HG02852 (cell line): ENCODE data around the gene RCC2.

Source experiments
- ATAC-seq: cut with Tn5 transposase; IDR thresholded peaks from one replicate; pipeline ENCODE4 v1.9.1; 2021; ENCODE audit warnings: mild to moderate bottlenecking, moderate library complexity; ENCODE audit not compliant: unreplicated experiment

RCC2 gene

GRCh38 chr1:17447501-17447992, 8.1 kb upstream of the RCC2 start:
- no peak for ATAC-seq

- no peak for ATAC-seq
Observed at GRCh38 chr1:17442841-17443240, 3.4 kb upstream of the RCC2 start.

GRCh38 chr1:17441993-17442357, 2.5 kb upstream of the RCC2 start:
- ATAC-seq = no peak

GRCh38 chr1:17441265-17441992, 2.0 kb upstream of the RCC2 start:
- no peak for ATAC-seq

- ATAC-seq = no peak
Observed at GRCh38 chr1:17440827-17441168, 1.3 kb upstream of the RCC2 start.

- no peak for ATAC-seq
Observed at GRCh38 chr1:17440074-17440826, 773 bp upstream of the RCC2 start.

GRCh38 chr1:17438318-17439249, 893 bp downstream of the RCC2 start:
- ATAC-seq = peak; percentile 39

GRCh38 chr1:17437580-17438317, 1.7 kb downstream of the RCC2 start:
- ATAC-seq = peak; percentile 34

GRCh38 chr1:17437260-17437579, 2.3 kb downstream of the RCC2 start:
- ATAC-seq = no peak

- ATAC-seq = no peak
Observed at GRCh38 chr1:17436380-17437174, 2.9 kb downstream of the RCC2 start.

GRCh38 chr1:17434601-17435000, 4.9 kb downstream of the RCC2 start:
- no peak for ATAC-seq

GRCh38 chr1:17434016-17434415, 5.5 kb downstream of the RCC2 start:
- ATAC-seq = no peak

- no peak for ATAC-seq
Observed at GRCh38 chr1:17433261-17433660, 6.2 kb downstream of the RCC2 start.

GRCh38 chr1:17432412-17432811, 7.1 kb downstream of the RCC2 start:
- ATAC-seq = no peak

GRCh38 chr1:17429183-17429582, 10.3 kb downstream of the RCC2 start:
- ATAC-seq = no peak

GRCh38 chr1:17427696-17428660, 11.5 kb downstream of the RCC2 start:
- no peak for ATAC-seq

GRCh38 chr1:17425806-17426600, 13.5 kb downstream of the RCC2 start:
- no peak for ATAC-seq

- ATAC-seq = no peak
Observed at GRCh38 chr1:17423781-17424245, 15.7 kb downstream of the RCC2 start.
